GM18507 (cell line): ENCODE results near the gene TMPRSS11D.

Experiments
- DNase-seq: peaks from one replicate; pipeline ENCODE4 v3.0.0; 2011; ENCODE audit warnings: low read depth; ENCODE audit not compliant: insufficient read length; ENCODE audit errors: extremely low spot score
- FAIRE-seq: peaks from 2 replicates; lab custom pipeline; 2011; peaks lifted over from hg19 to GRCh38; lab: Jason Lieb, UNC

The TMPRSS11D gene

DNA sequence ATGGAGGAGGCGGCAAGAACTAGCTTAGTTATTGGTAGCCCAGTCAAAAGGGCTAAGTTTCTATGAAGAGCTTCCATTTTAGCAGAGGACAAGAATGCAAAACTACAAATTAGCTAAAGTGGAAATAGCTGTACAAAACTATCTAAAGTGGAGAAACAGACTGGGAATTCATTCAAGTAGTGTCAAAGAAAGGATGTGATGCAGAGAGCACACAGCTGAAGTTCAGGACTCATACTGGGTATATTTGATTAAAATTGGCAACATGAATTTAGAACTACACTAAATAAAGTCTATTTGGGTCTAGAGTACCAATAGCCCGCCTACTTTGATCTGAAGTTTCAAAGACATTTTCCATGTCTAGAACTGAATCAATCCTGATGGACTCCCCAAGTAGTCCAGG, 96.5 kb downstream of the TMPRSS11D start:
- no peak for FAIRE-seq

DNA sequence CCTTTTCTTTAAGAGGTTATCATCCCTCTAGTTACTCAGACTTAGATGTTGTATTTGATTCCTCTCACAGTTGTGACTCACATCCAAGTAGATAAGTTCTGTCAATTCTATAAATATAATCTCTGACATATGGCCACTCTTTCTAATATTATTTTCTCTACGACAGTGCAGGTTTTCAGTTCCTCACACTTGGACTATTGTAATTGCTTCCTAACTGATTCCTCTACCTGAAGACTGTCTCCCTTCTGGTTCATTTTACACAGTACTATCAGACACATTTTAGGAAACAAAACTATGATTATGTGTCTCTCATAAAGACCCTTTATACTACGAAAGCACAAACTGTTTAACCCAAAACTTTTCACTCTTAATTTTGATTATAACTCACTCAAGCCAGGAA, 98.3 kb downstream of the TMPRSS11D start:
- DNase-seq (no peak), FAIRE-seq (no peak)

More for the DNA sequence above, 96.5 kb downstream of the TMPRSS11D start:
- no peak for DNase-seq

DNA sequence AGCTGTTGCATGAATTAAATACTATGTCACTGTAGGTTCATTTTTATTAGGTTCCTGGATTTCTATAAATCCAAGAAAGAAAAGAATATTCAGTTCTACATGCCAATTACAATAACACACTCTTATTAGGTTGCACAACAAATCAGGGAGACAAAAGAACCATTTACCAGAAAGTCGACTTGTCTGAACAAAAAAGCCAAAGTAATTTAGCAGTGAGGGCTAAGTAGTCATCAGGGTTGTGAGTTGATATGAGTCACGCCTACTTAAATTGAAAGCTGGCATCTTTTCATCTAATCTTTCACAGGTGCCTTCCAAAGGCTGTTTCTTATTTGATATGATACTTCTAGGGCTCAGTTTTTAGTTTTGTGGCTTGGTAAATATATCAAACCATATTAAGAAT, 104.2 kb downstream of the TMPRSS11D start:
- DNase-seq (no peak), FAIRE-seq (no peak)

DNA sequence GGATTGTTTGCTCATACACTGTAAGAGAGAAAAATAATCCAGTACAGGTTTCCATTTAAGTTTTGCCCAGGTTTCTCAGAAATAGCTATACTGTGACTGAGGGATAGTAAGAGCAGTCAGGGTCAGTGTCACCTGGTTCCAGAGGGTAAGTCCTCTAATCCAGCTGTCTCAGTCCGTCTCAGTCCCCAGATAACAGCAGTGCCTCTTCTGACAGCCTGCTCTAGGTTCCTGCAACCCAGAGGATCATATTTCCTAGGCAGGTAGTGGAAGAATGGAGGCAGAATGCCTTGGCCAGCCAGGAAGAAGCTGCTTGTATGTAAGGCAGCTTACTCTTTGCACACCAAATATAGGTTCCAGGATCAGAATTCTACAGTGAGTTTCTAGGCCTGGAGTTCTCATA, 107.1 kb downstream of the TMPRSS11D start:
- FAIRE-seq: no peak
- no peak for DNase-seq
